NOMO-1 treated with DMSO at 0.1 percent for 48 hours (cell line): ENCODE measurements around the gene FHOD3.

ENCODE experiments used
- DNase-seq: peaks from one replicate; lab custom pipeline; 2025; ENCODE audit not compliant: unreplicated experiment; lab: John Stamatoyannopoulos, UW

The FHOD3 gene

DNA sequence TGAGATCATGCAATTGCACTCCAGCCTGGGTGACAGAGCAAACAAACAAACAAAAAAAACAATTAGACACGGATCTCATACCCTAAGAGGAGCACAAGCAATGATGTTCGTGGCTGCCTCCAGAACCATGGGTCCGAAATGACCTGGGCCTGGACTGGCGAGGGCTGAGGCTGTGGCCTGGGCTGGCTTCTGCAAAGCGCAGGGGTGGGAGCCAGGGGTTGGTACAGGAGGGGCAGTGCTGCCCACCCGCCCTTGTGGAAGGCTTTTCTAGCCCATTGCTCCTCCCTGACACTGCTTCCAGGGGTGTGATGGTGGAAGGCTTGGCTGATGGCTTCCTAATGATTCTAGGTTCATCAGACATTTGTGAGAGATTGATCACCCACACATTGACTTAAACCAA lies 167.8 kb downstream of the FHOD3 start:
- no peak for DNase-seq

GRCh38 chr18:36465970-36466369 lies 168.5 kb downstream of the FHOD3 start:
- DNase-seq, result no peak

GRCh38 chr18:36467614-36468013 lies 170.1 kb downstream of the FHOD3 start:
- no peak for DNase-seq

DNA sequence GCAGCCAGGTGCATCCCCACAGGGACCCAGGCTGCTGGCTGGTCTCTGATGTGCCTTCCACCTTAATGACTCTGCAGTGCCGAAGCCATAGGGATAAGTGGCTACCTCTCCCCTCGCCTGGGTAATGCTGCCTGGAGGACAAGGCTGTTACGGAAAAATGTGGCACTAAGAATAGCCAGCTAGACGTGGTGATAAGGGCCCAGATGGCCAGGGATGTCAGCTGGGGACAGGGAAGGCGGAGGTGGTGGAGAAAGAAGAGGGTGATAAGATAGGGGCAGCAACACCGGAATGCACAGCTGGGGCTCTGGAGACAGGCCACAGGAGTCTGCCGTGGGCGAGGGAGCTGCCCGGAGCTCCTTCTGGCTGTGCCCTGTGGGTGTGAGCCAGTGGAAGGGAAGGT lies 170.6 kb downstream of the FHOD3 start:
- no peak for DNase-seq

DNA sequence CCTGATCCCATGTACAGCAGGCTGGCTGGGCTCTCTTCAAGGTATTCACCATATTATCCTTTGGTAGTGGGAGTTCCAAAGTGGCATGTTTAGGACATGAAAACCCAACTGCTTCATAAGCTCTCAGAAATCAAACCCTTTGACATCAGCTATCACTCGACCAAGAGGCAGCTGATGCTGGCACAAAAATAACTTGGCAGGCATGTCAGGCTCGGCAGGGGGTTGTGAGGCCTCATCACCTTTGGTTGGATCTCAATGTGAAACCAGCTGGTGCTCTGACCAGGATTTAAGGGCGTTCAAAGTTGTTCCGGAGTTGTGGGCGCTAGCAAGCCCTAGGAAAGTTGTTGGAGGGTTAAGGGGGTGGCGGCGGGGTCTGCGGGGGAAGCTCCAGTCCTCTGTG lies 171.9 kb downstream of the FHOD3 start:
- no peak for DNase-seq

GRCh38 chr18:36470896-36471295 lies 173.4 kb downstream of the FHOD3 start:
- DNase-seq, result no peak

DNA sequence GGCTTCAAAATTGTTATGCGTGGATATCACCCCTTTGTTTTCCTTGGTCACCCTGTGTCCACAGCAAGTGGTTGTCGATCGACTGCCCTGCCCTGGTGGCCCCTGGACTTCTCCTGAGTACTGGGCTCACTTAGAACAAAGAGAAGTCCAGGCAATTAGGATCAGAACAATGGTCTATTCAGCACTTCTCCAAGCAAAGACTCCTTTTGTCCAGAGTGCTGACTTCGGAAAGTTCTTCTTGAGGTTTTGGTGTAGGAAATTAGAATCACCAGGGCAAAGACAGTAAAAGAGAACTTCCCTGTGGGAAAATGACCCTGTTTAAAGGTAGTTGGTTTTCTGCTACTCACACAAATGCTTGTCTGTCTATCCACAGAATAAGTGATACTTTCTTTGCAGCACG lies 173.9 kb downstream of the FHOD3 start:
- DNase-seq, result no peak

DNA sequence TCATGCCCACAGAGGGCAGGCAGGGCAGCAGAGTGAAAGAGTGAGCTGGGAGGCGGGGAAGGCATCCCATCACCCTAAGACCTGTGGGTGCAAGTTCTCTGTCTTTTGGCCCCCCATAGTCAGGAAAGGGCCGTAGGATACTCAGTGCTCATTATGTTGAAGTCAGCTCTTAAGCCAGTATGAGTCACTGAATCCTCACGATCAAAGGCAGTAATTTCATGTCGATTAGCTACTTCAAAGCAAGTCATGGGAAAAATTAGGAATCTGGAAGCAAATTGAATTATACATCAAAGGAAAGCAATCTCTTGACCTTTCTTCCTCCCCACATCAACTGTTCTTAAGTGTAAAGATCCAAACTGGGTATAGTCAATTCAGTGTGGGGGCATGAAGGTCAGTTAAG lies 178.9 kb downstream of the FHOD3 start:
- DNase-seq, result no peak

GRCh38 chr18:36477776-36478175 lies 180.3 kb downstream of the FHOD3 start:
- no peak for DNase-seq

GRCh38 chr18:36481201-36481657 lies 183.7 kb downstream of the FHOD3 start:
- no peak for DNase-seq

- DNase-seq, result no peak
These were observed 184.4 kb downstream of the FHOD3 start for GRCh38 chr18:36481935-36482334.

- no peak for DNase-seq
These were observed 187.1 kb downstream of the FHOD3 start for GRCh38 chr18:36484591-36484990.

DNA sequence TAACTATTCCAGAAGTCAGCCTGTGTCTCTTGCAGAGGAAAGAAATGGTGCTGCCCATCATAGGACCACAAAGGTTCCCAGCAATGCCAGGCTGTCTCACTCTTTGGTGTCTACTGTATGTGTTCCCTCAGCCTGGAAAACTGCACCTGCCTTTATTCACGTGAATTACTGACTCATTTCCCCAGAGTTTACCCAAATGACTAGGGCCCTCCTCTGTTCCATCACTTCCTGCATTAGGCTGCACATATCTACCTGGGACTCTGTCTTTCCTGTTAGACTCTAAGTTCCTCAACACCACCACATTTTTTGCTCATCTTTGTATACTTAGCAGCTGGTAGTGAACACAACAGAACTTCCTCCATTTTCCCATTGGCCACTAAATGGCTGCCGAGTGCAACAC lies 188.3 kb downstream of the FHOD3 start:
- no peak for DNase-seq

DNA sequence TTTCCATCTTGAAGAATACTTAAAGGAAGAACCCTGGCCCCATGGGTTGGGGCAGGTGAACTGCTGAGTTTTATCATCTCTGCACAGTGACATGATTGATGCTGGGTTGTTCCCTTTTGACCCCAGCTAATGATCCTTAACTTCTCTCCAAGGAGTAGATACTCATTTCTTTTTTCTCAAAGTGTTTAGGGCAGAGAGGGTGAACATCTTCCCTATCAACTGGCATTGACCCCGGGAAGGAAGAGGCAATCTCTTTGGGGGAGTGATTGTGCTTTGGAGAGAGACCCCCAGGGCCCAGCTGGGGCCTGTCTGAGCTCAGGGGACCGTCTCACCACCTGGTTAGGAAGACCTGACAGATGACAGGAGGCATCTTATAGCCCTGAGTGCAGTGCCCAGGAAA lies 190.6 kb downstream of the FHOD3 start:
- DNase-seq, result no peak

DNA sequence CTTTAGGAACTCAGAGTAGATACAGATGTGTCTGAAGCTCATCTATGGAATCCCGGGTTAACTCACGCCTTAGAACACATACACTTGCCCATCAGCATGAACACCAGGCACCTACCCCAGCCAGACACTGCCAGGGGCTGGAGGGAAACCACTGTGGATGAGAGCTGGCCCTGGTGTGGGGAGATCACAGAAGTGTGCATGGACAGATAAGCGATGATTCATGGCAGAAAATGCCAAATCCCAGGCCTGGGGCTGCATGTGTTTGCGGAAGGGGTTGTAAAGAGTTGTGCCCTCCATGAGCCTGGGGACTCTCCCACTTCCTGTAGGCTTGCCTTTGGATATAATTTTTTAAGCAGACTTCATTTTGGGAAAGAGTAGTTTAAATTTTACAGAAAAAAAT lies 193.4 kb downstream of the FHOD3 start:
- DNase-seq, result no peak

- DNase-seq, result no peak
These were observed 195.3 kb downstream of the FHOD3 start for GRCh38 chr18:36492604-36493329.

GRCh38 chr18:36493349-36494159 lies 196.0 kb downstream of the FHOD3 start:
- DNase-seq, result no peak

DNA sequence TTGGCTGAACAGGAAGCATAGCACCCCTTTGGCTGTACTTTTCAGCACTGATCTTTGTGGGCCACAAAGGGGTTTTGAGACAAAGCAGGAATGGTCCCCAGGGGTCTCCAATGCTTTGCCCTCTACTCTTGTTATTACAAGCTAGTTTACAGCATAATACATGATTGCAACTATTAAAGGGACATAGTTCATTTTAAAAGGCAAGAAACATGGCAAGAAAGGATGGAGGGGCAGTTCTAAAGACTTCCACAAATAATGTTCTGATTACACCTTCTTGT lies 196.6 kb downstream of the FHOD3 start:
- no peak for DNase-seq

DNA sequence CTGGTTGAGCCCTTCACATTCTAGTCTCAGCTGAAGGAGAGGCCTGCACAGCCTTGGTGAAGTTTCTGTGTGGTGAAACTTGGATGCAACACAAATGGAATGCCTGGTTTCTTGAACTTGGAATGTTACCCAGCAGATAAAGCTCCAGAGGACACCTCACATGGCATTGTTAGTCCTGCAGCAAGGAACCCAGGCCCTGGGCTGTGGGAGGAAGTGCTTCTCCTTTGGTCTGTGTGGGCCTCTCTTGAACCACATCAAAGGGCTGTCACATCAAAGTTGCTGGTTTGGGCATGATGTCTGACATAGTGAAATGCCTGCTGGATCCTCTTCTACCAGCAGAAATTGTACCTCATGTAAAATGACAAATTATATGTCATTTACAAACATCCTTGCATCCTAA lies 198.5 kb downstream of the FHOD3 start:
- DNase-seq, result no peak

- DNase-seq, result no peak
These were observed 202.4 kb downstream of the FHOD3 start for GRCh38 chr18:36499938-36500337.

GRCh38 chr18:36501100-36501499 lies 203.6 kb downstream of the FHOD3 start:
- no peak for DNase-seq

DNA sequence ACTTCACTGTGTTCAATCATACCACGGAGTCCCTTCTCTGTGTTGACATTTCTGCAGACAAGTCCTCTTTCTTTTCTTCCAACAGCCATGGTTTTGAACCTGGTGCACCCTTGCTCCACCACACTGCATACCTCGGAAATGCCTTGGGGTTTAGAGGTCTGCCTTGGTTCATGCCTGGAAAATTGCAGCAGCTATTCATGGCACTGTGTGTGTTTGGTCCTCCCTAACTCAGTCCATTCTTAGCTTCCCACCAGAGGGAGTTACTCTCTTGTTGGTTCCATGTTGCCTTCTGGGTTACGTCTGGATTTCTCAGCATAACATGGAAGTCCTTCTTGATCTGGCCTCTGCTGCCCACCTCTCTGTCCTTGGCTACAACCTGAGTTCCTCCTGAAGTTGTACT lies 206.0 kb downstream of the FHOD3 start:
- DNase-seq, result no peak

DNA sequence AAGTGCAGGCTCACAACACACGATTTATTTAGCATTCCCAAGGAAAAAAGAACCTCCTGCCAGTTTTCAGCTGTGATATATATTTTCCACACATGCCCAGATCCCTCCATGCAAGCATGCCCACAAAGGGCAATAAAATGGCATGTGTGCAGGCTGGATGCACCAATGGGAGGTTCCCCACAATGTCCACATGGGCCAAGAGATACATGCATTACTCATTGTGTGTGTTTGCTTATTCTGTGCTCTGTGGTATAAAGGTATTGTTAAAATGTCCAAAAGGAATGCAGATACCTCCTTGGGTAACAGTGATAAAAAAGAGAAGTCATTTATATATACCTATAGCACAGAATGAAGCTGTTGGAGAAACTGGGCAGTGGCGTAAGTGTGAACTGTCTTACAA lies 207.4 kb downstream of the FHOD3 start:
- DNase-seq, result no peak
